Endothelial cell of umbilical vein (primary cell): ENCODE results near the gene ZNF280C. TPM values are rescaled to one million over a fixed set of nuclear protein-coding genes. Genes with fewer than 3 reads are reported as not detected.

Experiments
- BruUV-seq: library from RNA; stranded (reverse); fragments of 400-500 nt; replicated peaks from 2 replicates; lab custom pipeline; 2021; lab: Mats Ljungman, UMichigan
- CTCF ChIA-PET: fragments of 300-600, 350-600 bp; sonication (Branson Sonifier 250); formaldehyde crosslinking; loops from one replicate; lab custom pipeline; 2021; ENCODE audit warnings: antibody characterized with exemption, inconsistent platforms; lab: Charles Lee
- POLR2A ChIA-PET: fragments of 300-600, 350-600 bp; sonication (Branson Sonifier 250); formaldehyde crosslinking; loops from one replicate; lab custom pipeline; 2021; ENCODE audit warnings: antibody characterized with exemption, inconsistent platforms; lab: Charles Lee
- DNase-seq: peaks from one replicate; pipeline ENCODE4 v3.0.0-alpha.2; 2011; ENCODE audit warnings: low read depth, low spot score
- FAIRE-seq: peaks from 2 replicates; lab custom pipeline; 2011; peaks lifted over from hg19 to GRCh38; lab: Jason Lieb, UNC
- H2AFZ ChIP-seq: 2 replicates; pipeline ENCODE4 v1.6.0; 2012; ENCODE audit warnings: low read depth, low read length, control low read depth, inconsistent platforms
- H3K27ac ChIP-seq: 2 replicates; pipeline ENCODE4 v1.5.1; 2011; ENCODE audit warnings: low read depth, mild to moderate bottlenecking, control low read depth, low read length, moderate library complexity; ENCODE audit not compliant: insufficient read depth
- H3K27me3 ChIP-seq, 2 experiments: 2 replicates each; pipeline versions ENCODE4 v1.6.0 to v1.6.1; 2011; ENCODE audit warnings: low read length in 2 of 2, mixed read lengths in 1 of 2; ENCODE audit not compliant: control insufficient read depth in 2 of 2, insufficient read depth in 2 of 2
- H3K36me3 ChIP-seq, 2 experiments: 2 replicates in 1 of 2; 3 replicates in 1 of 2; pipeline ENCODE4 v1.5.1; 2011; ENCODE audit warnings: low read length in 2 of 2, mild to moderate bottlenecking in 1 of 2, moderate library complexity in 1 of 2; ENCODE audit not compliant: control insufficient read depth in 2 of 2, insufficient read depth in 2 of 2; ENCODE audit errors: extremely low read depth in 1 of 2
- H3K4me1 ChIP-seq: 3 replicates; pipeline ENCODE4 v1.5.1; 2011; ENCODE audit warnings: mild to moderate bottlenecking, low read length; ENCODE audit not compliant: control insufficient read depth, insufficient read depth; ENCODE audit errors: extremely low read depth
- H3K4me2 ChIP-seq: 2 replicates; pipeline ENCODE4 v1.6.1; 2011; ENCODE audit warnings: low read length, control low read depth, mixed read lengths; ENCODE audit not compliant: insufficient read depth
- H3K4me3 ChIP-seq, 3 experiments: fragments of 200-600 bp in 1 of 3; sonication (generic), shearing (Covaris generic) in 1 of 3; replicated peaks in 1 of 3; 2 replicates each; pipeline ENCODE4 v1.5.1; 2011 to 2016; ENCODE audit warnings: control low read depth in 3 of 3, low read length in 3 of 3, mild to moderate bottlenecking in 2 of 3, inconsistent platforms in 1 of 3, low read depth in 1 of 3, moderate library complexity in 1 of 3; ENCODE audit not compliant: insufficient read depth in 1 of 3
- H3K79me2 ChIP-seq: 2 replicates; pipeline ENCODE4 v1.6.0; 2012; ENCODE audit warnings: low read length, inconsistent platforms; ENCODE audit not compliant: control insufficient read depth, insufficient read depth
- H3K9ac ChIP-seq: replicated peaks from 2 replicates; pipeline ENCODE3; 2011; ENCODE audit warnings: low read length, control low read depth; ENCODE audit not compliant: insufficient read depth; ENCODE audit errors: extremely low read depth
- H3K9me1 ChIP-seq: replicated peaks from 3 replicates; pipeline ENCODE4 v1.6.0; 2011; ENCODE audit warnings: mild to moderate bottlenecking, low read length; ENCODE audit not compliant: control insufficient read depth, insufficient read depth; ENCODE audit errors: extremely low read depth
- H3K9me3 ChIP-seq: replicated peaks from 2 replicates; pipeline ENCODE4 v1.5.1; 2012; ENCODE audit warnings: low read length, inconsistent platforms; ENCODE audit not compliant: control insufficient read depth, insufficient read depth
- H4K20me1 ChIP-seq: replicated peaks from 2 replicates; pipeline ENCODE3; 2011; ENCODE audit warnings: mild to moderate bottlenecking, low read length; ENCODE audit not compliant: control insufficient read depth, insufficient read depth; ENCODE audit errors: extremely low read depth
- CTCF ChIP-seq, 2 donors: IDR thresholded peaks; 1 replicate in 1 of 2; 2 replicates in 1 of 2; pipeline ENCODE4 v1.5.1; 2011; ENCODE audit warnings: low read length in 2 of 2, mild to moderate bottlenecking in 2 of 2, moderate library complexity in 2 of 2, control low read depth in 1 of 2, inconsistent platforms in 1 of 2, low read depth in 1 of 2; ENCODE audit not compliant: insufficient read depth in 1 of 2; ENCODE audit errors: extremely low read depth in 1 of 2
- GATA2 ChIP-seq: IDR thresholded peaks from 2 replicates; pipeline ENCODE4 v1.7.0; 2011; ENCODE audit warnings: low read depth, mild to moderate bottlenecking, moderate library complexity, mixed read lengths, low read length; ENCODE audit not compliant: insufficient read length, insufficient read depth
- JUN ChIP-seq: IDR thresholded peaks from 2 replicates; pipeline ENCODE4 v1.6.1; 2011; ENCODE audit warnings: borderline replicate concordance, low read depth; ENCODE audit not compliant: insufficient read length, insufficient read depth
- MYC ChIP-seq: IDR thresholded peaks from one replicate; pipeline ENCODE4 v1.6.1; 2011; ENCODE audit warnings: mild to moderate bottlenecking, low read depth, low read length
- POLR2A ChIP-seq: IDR thresholded peaks from 2 replicates; pipeline ENCODE4 v1.6.1; 2012; ENCODE audit warnings: low read depth, mild to moderate bottlenecking, control low read depth, low read length
- POLR2AphosphoS5 ChIP-seq: IDR thresholded peaks from 2 replicates; pipeline ENCODE4 v1.6.1; 2012; ENCODE audit warnings: low read depth, mild to moderate bottlenecking, control low read depth, low read length, moderate library complexity; ENCODE audit not compliant: insufficient read depth
- dilution Hi-C: fragments of 300-500 bp; cut with MboI; formaldehyde crosslinking; loops from one replicate; pipeline ENCODE4 v1.15.0; 2019; ENCODE audit warnings: low sequenced_read_pairs; ENCODE audit not compliant: extremely low pct_ligation_motif_present
- intact Hi-C: fragments of 100-400 bp; cut with micrococcal nuclease; formaldehyde crosslinking; loops from one replicate; pipeline ENCODE4 v1.10.0; 2022
- polyA plus RNA-seq, 4 experiments: library from polyadenylated mRNA; depleted of rRNA in 3 of 4; stranded (reverse) in 3 of 4; unstranded in 1 of 4; fragments of >200 nt; gene quantifications; 2 replicates each; pipeline versions ENCODE4 v1.2.1 to v1.2.3, GENCODE V29; 2011 to 2012; ENCODE audit warnings: missing spikeins in 1 of 4
- total RNA-seq: library from RNA; stranded (reverse); gene quantifications from 2 replicates; pipeline ENCODE4 v1.2.3, GENCODE V29; 2021
- TF ChIP-seq, protein P1 (sequence below): IDR thresholded peaks from 2 replicates; pipeline ENCODE4 v1.6.1; 2011; ENCODE audit not compliant: insufficient read depth, insufficient read length

The ZNF280C gene
- total and polyA plus RNA-seq, 2 donors (not counting 3 experiments of a cell fraction or from before 2014, with no cell fraction given): 3.2 to 7.7 TPM

DNA sequence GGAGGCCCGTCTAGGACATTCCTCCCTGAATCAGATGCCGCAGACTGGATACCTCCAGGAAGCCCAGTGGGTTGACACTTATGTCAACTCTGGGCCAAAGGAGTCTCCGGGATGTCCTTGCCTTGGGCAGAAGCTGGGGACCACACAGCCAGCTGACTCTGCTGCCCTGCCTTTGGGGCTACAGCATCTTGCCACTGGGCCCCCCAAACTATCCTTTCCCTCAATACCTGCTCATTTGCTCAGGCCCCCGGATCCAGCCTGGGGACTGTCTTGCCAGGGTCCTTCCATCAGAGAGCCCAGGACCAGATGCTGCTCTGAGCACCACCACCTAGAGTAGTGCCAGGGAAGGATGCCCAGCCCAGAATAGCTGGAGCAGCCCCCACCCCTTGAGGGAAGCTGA is 77.9 kb downstream of the ZNF280C start:
- no peak for DNase-seq
- no TSS peak for BruUV-seq
- H2AFZ ChIP-seq: no peak overlapping the region
- ChIA-PET CTCF (interaction anchor here (1.2 to 6.7 kb wide), 4 partner anchors 15 to 130 kb away, joined by 3 to 65 read pairs (median 4); no protein-coding TSS in a partner anchor), POLR2A (no interaction called here)
- no peaks in the 10 kb centered on the region for H3K4me1 ChIP-seq
- H3K9me3 ChIP-seq: no peaks in the 10 kb centered on the region
- TF ChIP-seq POLR2A (no peak), GATA2 (no peak), CTCF (IDR thresholded peaks at IDR 0.05; ENCODE audit: extremely low read depth in 1 of 2, insufficient read depth in 1 of 2, low read depth in 1 of 2, low read length in 2 of 2) (no peak), MYC (no peak)
- no peak overlapping the region for H3K4me2 ChIP-seq
- no peaks in the 10 kb centered on the region for H3K27me3 ChIP-seq
- H3K9ac ChIP-seq: no peak overlapping the region
- H3K79me2 ChIP-seq: no peaks in the 10 kb centered on the region
- no peaks in the 10 kb centered on the region for H4K20me1 ChIP-seq
- dilution Hi-C loops: no loop called here
- FAIRE-seq: no peak
- no peaks in the 10 kb centered on the region for H3K36me3 ChIP-seq
- no peak overlapping the region for H3K27ac ChIP-seq
- no peak overlapping the region for H3K4me3 ChIP-seq
- intact Hi-C loops: loop anchor here (5.0 to 10.0 kb wide), 4 partner anchors 54 to 586 kb away; no protein-coding TSS in a partner anchor
- H3K9me1 ChIP-seq: no peaks in the 10 kb centered on the region

- no peak overlapping the region for H2AFZ ChIP-seq
- H3K4me3 ChIP-seq: no peak overlapping the region
- no peaks in the 10 kb centered on the region for H3K9me1 ChIP-seq
- H3K36me3 ChIP-seq: no peaks in the 10 kb centered on the region
- H3K27ac ChIP-seq: no peak overlapping the region
- ChIA-PET POLR2A (no interaction called here), CTCF (interaction anchor here (0.9 to 1.6 kb wide), 5 partner anchors 10 to 126 kb away, joined by 3 to 10 read pairs (median 4); no protein-coding TSS in a partner anchor)
- no peak overlapping the region for H3K9ac ChIP-seq
- dilution Hi-C loops (no loop called here), intact Hi-C loops (no loop called here)
- H3K4me1 ChIP-seq: no peaks in the 10 kb centered on the region
- FAIRE-seq: peak; percentile 40
- no peaks in the 10 kb centered on the region for H3K79me2 ChIP-seq
- H3K9me3 ChIP-seq: no peaks in the 10 kb centered on the region
- H3K27me3 ChIP-seq: no peaks in the 10 kb centered on the region
- TF ChIP-seq CTCF (IDR thresholded peaks at IDR 0.05; ENCODE audit: extremely low read depth in 1 of 2, insufficient read depth in 1 of 2, low read depth in 1 of 2, low read length in 2 of 2): no peak
- TF ChIP-seq JUN: no peak
- TF ChIP-seq MYC: no peak
- TF ChIP-seq POLR2AphosphoS5: no peak
- TF ChIP-seq, protein P1, sequence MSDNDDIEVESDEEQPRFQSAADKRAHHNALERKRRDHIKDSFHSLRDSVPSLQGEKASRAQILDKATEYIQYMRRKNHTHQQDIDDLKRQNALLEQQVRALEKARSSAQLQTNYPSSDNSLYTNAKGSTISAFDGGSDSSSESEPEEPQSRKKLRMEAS: no peak
- TF ChIP-seq GATA2: no peak
- BruUV-seq: no TSS peak
- no peak for DNase-seq
- H3K4me2 ChIP-seq: no peak overlapping the region
- no peaks in the 10 kb centered on the region for H4K20me1 ChIP-seq
Measured at GRCh38 chrX:130186651-130187050, 82.0 kb downstream of the ZNF280C start.
